GM19328 (cell line): ENCODE results near the gene IL10RB.
"Not testable (repeated sequence)": the region's sequence is repeated elsewhere in the genome, so short reads cannot be mapped to it uniquely, and the experiment has no call there.

Experiments used
- ATAC-seq: cut with Tn5 transposase; IDR thresholded peaks from one replicate; pipeline ENCODE4 v1.9.1; 2021; ENCODE audit warnings: mild to moderate bottlenecking, moderate library complexity; ENCODE audit not compliant: unreplicated experiment

Gene IL10RB

DNA sequence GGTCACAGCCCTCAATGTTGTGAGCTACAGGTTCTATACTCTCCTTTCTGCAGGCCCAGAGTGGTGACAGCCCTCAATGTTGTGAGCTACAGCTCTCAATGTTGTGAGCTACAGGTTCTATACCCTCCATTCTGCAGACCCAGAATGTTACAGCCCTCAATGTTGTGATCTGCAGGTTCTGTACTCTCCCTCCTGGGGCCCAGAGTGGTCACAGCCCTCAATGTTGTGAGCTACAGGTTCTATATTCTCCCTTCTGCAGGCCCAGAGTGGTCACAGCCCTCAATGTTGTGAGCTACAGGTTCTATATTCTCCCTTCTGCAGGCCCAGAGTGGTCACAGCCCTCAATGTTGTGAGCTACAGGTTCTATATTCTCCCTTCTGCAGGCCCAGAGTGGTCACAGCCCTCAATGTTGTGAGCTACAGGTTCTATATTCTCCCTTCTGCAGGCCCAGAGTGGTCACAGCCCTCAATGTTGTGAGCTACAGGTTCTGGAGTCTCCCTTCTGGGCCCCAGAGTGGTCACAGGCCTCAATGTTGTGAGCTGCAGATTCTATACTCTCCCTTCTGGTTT is 26.5 kb upstream of the IL10RB start:
- ATAC-seq, result not testable (repeated sequence)

DNA sequence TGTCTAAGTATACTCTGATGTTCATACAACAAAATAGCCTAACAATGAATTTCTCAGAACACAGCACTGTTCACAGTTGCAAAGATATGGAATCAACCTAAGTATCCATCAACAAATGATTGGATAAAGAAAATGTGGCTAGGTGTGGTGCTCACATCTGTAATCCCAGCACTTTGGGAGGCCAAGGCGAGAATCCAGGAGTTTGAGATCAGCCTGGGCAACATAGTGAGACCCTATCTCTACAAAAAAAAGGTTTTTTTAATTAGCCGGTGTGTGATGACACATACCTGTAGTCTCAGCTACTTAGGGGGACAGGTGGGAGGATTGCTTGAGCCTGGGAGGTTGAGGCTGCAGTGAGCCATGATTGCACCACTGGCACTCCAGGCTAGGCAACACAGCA is 25.8 kb upstream of the IL10RB start:
- no peak for ATAC-seq

DNA sequence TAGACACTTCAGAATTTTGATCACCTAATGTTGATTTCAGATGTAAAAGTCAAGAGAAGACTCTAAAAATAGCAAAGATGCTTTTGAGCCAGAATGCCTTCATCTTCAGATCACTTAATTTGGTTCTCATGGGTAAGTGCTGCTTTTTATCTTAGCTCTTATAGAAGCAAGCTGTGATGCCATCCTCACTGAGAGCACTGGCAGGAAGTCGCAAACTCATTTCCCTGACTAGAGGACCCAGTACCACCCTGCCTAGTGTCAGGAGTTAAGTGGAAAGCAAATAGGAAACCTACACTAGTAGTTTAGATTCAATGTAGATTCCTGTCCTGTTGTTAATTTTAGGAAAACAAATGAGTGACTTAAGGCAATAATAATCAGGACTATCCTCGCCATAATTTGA is 24.3 kb upstream of the IL10RB start:
- no peak for ATAC-seq

DNA sequence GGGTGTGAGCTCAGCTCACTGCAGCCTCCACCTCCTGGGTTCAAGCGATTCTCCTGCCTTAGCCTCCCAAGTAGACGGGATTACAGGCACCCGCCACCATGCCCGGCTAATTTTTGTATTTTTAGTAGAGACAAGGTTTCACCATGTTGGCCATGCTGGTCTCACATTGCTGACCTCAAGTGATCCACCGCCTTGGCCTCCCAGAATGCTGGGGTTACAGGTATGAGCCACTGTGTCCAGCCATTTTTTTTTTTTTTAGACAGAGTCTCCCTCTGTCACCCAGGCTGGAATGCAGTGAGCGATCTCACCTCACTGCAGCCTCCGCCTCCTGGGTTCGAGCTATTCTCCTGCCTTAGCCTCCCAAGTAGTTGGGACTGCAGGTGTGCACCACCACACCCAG is 23.3 kb upstream of the IL10RB start:
- ATAC-seq, result not testable (repeated sequence)

DNA sequence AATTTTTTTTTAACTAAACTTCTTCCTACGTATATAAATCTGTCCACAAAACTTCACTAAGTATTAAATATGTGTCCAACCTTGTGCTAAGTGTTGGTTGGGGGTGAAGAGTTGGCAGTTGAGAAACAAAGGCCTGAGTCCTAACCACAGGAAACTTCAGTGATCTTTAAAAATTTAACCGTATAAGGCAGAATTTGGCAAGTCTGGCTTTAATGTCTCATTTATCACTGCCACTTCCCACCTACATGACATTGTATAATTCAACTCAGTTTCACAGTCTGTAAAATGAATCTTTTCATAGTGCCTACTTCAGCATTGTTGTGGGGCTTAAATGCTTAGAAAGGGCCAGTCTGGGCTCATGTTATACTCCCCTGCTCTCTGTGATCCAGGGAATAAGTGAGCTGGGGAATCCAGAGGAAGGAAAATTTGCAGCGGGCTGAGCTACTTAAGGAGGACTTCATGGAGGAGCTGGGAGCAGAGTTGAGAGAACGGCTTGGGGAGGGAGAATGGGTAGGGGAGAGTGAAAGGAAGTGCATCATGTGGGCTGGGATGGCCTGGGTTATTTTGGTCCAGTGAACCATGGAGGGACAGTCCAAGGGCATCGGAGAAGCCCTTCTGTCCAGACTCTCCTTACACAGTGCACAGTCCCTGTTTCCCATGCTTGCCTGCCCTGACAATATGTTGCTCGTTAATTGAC is 21.9 kb upstream of the IL10RB start:
- ATAC-seq, result no peak

DNA sequence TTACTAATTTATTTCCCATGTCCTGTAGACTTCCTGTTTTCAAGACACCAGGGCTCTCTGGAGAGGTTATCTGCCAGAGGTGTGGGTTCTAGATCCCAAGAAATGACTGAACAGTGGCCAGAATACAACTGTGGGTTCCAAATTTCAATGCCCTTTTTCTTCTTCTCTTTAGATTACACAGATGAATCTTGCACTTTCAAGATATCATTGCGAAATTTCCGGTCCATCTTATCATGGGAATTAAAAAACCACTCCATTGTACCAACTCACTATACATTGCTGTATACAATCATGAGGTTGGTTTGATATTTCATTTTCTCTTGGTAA is 21.4 kb upstream of the IL10RB start:
- no peak for ATAC-seq

DNA sequence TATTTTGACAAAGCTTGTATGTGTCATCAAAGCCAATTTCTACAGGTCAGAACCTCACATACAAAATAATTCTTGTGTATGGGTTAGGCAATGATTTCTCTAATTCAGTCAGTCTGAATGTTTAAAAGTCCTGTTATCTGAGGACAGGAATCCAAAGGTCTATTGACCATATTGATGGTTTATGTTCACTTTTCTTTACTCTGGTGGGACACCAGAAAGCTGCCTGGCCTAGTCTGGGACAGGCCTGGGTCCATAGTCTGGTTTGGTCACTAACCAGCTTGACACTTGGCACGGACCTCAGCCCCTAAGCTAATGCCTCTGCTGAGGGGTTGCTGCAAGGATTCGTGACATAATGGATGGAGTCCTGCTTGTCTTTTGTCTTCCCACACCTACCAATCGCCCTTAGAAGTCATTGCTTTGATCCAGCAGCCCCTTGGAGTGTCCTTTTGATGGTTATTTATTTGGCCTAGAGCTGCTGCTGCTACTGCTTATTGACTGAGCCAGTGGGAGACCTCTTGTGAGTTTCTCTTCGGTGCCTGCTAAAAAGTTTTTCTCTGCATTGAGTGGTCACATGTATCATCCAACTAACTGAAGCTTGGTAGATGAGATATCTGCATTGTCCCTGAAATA is 20.8 kb upstream of the IL10RB start:
- no peak for ATAC-seq

DNA sequence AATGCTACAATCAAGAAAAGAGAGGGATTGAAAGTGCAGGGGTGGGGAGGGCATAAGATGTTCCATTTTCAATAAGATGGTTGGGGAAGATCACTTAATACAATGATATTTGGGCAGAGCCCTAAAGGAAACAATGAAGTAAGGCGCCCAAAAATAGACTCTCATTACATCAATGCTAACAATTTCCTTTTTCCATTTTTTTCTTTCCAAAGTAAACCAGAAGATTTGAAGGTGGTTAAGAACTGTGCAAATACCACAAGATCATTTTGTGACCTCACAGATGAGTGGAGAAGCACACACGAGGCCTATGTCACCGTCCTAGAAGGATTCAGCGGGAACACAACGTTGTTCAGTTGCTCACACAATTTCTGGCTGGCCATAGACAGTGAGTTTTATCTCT is 19.7 kb upstream of the IL10RB start:
- ATAC-seq, result no peak

DNA sequence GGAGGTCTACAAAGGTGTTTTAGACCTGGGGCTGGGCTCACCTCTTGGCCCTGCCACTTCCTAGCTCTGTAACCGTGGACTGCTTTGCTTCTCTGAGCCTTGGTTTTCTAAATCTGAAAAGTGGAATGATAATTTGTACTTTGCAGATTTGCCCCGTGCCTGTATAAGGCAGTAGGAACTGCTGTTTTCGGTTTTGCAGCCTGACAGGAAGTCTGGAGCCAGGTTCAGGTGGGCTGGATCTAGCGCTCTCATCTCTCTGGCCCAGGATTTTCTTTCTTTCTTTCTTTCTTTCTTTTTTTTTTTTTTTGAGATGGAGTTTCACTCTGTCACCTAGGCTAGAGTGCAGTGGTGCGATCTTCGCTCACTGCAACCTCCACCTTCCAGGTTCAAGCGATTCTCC is 19.2 kb upstream of the IL10RB start:
- ATAC-seq, result no peak

DNA sequence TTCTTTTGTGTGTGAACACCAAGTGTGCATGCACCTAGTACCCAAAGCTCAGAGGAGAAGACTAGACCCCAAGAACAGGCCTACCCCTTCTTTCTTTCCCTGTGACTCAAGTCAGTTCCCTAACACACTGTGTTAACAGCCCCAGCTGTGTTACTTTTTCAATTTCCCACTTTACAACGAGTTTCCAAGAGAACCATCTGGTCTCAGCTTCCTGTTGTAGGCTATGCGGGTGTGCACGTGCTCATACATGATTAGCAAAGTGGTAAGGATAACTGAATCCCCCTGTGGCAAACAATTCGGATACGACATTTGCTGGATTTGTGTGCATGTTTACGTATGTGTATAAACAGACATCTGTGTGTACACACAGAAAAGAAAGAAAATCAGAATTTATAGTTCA is 18.6 kb upstream of the IL10RB start:
- no peak for ATAC-seq

DNA sequence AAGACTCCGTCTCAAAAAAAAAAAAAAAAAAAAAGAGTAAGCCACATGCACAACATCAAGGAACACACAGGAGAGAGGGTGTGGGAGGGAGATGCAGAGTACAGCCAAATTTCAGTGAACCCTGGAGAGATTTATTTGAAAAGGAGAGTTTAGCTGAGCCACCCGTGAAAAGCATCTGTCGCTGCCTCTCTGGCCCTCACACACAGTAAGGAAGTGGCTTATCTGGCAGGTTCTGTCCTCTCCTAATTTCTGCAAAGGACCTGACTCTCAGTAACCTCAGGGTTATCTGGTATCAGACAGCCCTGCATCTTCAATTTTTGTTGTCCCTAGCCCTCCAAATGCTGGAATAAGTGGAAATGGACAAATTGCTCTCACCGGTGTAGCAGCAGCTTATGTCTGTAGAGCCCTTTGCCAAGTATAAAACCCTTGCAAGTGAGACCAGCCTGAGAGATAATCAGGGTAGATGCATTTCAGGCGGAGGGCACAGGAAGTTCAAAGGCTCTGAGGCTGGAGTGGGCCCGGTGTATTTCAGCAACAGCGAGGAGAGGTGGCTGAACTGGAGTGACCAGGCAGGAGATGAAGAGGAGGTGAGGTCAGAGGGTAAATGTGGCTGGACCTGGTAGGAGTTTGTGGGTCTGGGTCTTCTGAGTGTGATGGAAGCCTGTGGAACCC is 16.7 kb upstream of the IL10RB start:
- ATAC-seq, result no peak

DNA sequence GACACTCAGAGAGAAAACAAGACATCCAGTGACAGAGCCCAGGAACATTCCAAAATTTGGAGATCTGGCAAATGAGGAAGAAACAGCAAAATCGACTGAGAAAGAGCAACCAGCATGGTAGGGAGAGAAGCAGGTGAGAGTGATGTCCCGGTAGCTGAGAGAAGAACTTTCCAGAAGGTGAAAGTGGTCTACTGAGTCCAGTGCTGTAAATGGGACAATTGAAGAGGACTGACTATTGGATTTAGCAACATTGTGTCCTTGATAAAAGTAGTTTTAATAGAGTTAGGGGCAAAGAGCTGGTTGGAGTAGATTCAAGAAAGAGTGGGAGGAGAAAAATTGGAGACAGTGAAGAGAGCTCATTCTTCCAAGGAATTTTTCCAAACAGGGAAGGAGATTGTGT is 15.0 kb upstream of the IL10RB start:
- ATAC-seq, result no peak

DNA sequence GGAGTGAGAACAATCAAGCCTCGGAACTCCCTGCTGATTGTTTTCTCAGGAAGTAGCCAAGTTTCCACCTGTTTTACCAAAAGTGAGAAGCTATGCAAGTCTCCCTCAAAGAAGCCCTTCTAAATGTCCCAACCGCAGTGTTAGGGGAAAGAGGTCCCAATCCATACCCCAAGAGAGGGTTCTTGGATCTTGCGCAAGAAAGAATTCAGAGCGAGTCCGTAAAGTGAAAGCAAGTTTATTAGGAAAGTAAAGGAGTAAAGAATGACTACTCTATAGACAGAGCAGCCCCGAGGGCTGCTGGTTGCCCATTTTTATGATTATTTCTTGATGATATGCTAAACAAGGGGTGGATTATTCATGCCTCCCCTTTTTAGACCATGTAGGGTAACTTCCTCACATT is 12.8 kb upstream of the IL10RB start:
- not testable (repeated sequence) for ATAC-seq

DNA sequence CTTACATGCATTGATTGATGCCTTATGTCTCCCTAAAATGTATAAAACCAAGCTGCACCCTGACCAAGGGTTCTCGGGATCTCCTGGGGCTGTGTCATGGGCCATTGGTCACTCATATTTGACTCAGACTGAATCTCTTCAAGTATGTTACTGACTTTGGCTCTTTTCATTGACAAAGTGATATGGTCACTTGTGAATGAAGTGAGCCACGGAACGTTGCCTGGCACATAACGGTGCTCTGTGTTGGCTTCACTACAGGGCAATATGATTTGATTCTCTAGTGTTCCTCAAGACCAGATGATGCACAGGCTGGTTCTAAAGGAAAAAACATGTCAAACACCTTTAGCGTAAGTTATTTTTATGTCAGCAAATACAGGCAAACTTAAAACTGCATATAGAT is 11.4 kb upstream of the IL10RB start:
- ATAC-seq, result no peak

DNA sequence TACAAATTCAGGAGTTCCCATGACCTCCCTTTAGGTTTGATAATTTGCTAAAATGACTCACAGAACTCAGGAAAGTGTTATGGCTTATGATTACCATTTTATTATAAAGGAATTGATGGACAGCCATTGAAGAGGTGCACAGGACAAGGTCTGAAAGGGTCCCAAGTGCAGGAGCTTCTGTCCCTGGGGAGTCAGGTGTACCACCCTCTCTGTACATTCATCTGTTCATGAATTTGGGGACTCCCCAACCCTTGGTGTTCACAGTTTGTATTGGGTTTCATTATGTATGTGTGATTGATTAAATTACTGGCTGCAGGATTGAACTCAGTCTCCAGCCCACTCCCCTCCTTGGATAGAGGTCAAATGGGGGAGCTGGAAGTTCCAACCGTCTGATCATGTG is 10.8 kb upstream of the IL10RB start:
- no peak for ATAC-seq

DNA sequence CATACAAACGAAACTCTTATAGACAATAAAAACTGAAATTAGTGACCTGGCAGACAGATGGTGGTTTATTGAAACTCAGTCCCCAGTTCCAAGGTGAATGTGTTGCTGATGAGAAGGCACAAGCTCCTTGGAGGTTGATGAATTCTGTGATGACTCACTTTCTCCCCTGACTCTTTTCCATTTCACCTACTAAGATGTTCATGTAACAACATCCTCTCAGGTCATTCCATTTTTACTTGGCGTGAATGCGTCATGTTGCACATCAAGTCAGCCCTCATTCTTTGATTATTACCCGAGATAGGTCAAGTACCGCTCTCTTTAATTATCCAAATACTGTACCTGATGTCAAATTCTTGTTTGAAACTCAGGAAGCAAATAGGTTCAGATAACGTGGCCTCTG is 10.1 kb upstream of the IL10RB start:
- ATAC-seq, result no peak

DNA sequence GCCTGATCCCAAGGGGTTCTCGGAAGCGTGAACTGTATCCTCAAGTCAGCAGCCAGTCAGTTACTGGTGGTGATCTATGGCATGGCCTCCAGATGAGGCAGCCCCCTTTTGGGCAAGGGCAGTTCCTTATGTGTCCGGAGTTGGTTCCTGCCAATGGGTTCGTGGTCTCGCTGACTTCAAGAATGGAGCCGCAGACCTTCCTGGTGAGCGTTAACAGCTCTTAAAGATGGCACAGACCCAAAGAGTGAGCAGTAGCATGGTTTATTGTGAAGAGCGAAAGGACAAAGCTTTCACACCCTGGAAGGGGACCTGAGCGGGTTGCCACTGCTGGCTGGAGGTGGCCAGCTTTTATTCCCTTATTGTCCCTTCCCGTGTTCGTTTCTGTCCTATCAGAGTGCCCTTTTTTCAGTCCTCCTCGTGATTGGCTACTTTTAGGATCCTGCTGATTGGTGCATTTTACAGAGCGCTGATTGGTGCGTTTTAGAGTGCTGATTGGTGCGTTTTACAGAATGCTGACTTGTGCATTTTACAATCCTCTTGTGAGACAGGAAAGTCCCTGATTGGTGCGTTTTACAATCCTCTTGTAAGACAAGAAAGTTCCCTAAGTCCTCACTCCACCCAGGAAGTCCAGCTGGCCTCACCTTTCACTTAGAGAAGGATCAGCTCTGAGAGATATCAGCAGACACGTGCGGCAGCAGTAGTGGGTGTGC is 8.9 kb upstream of the IL10RB start:
- no peak for ATAC-seq

DNA sequence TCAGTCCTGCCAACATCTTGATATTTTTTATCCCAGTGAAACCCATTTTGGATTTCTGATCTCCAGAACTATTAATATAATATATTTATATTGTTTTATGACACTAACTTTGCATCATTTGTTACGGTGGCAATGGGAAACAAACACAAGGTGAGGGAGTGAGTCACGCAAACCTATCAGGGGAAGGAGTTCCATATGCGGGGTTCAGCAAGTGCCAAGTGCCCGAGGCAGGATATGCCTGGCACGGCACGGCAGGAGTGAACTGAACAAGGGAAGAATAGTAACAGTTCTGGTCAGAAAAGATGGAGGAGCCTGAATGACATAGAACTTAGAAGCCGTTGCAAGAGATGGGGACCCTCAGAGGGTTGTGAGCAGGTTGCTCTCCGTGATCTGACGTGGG is 7.7 kb upstream of the IL10RB start:
- no peak for ATAC-seq

DNA sequence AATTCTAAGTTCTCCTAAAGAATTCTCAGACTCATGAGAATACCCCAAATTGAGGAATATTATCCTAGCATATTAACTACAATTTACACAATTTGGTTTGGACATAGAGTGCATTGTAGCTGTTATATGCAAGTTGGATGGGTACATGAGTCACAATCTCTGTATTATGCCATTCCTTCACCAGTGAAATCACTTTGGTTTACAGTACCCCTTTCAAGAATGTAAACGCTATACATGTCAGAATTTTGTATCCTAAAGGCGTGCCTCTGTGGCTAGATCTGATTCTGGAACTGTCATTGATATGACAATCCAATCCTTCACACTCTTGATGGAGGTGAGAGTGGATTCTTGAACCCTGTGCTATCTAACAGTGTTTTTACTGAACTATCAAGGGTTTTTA is 6.7 kb upstream of the IL10RB start:
- ATAC-seq, result no peak

DNA sequence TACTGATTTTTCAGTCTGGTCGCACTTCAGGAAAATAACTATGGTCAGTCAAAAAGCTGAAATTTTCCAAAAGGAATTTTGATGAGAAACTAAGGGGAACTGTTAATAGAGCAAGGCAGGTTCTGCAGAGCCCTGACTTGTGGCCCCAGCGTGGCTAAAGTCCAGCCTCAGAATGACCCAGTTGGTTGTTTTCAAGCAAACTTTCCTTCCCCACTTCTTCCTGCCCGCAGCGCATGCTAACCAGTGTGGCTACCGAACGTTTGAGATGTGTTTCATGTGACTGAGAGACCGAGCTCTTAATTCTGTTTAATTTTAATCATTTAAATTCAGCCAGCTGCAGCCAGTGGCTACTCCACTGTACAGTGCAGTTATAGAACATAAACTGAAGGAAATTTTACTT is 6.2 kb upstream of the IL10RB start:
- no peak for ATAC-seq

DNA sequence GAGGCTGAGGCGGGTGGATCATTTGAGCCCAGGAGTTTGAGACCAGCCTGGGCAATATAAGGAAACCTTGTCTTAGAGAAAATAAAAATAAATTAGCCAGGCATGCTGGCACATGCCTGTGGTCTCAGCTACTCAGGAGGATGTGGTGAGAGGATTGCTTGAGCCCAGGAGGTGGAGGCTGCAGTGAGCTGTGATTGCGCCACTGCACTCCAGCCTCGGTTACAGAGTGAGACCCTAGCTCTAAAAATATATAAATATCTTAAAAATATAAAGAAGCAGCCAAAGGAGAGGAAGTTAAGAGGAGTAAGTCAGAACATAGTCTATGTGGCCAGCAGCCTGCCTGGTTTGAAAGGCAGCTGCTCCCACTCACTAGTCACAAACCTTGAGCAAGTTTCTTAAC is 4.5 kb upstream of the IL10RB start:
- no peak for ATAC-seq

DNA sequence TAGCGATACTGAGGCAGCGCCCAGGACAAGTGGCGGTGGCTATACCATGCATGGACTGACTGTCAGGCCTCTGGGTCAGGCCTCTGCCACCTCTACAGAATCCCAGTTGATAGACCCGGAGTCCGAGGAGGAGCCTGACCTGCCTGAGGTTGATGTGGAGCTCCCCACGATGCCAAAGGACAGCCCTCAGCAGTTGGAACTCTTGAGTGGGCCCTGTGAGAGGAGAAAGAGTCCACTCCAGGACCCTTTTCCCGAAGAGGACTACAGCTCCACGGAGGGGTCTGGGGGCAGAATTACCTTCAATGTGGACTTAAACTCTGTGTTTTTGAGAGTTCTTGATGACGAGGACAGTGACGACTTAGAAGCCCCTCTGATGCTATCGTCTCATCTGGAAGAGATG is 3.2 kb upstream of the IL10RB start:
- no peak for ATAC-seq
